HCT116 (cell line): ENCODE data around the gene RNF10. TPM values are rescaled to one million over a fixed set of nuclear protein-coding genes. Genes with fewer than 3 reads are reported as not detected.

Experiments used
- ATAC-seq: fragments of 200-7000 bp; cut with Tn5 transposase; 2 replicates; pipeline ENCODE4 v1.9.1; 2020; ENCODE audit warnings: mild to moderate bottlenecking, moderate library complexity
- BruUV-seq: library from RNA; stranded (reverse); fragments of 400-500 nt; replicated peaks from 2 replicates; lab custom pipeline; 2021; lab: Mats Ljungman, UMichigan
- CTCF ChIA-PET: fragments of 300-600 bp; sonication (Branson Sonifier 250); formaldehyde crosslinking; loops from one replicate; lab custom pipeline; 2021; ENCODE audit warnings: antibody characterized with exemption; lab: Charles Lee
- POLR2A ChIA-PET: fragments of 300-600, 350-600 bp; sonication (Branson Sonifier 250); formaldehyde crosslinking; loops from one replicate; lab custom pipeline; 2021; ENCODE audit warnings: antibody characterized with exemption; lab: Charles Lee
- RAD21 ChIA-PET, 2 experiments: fragments of 300-600 bp; sonication (Branson Sonifier 250); formaldehyde crosslinking; loops; one replicate each; lab custom pipeline; 2023; ENCODE audit warnings: low total read pairs in 2 of 2; ENCODE audit not compliant: uncharacterized antibody in 2 of 2, unreplicated experiment in 2 of 2, low non-redundant PET in 1 of 2; lab: Charles Lee
- DNase-seq: peaks from one replicate; pipeline ENCODE4 v3.0.0-alpha.2; 2010; ENCODE audit warnings: low read depth, low spot score
- H2AFZ ChIP-seq: fragments of 200-600 bp; shearing (Covaris generic), sonication (generic); 2 replicates; pipeline ENCODE4 v1.6.1; 2017; ENCODE audit warnings: low read depth, mixed run types, mixed read lengths, antibody characterized with exemption, low read length; ENCODE audit not compliant: poor library complexity, severe bottlenecking
- H3K27ac ChIP-seq: 2 replicates; pipeline ENCODE4 v1.5.1; 2012; ENCODE audit warnings: low read depth, low read length
- H3K27me3 ChIP-seq: fragments of 200-600 bp; sonication (generic); 2 replicates; pipeline ENCODE4 v1.6.1; 2016; ENCODE audit warnings: mixed run types, low read length, mixed read lengths; ENCODE audit not compliant: insufficient read depth
- H3K36me3 ChIP-seq, 2 experiments: fragments of 200-500 bp in 1 of 2; fragments of 200-600 bp in 1 of 2; sonication (Bioruptor generic) in 1 of 2; sonication (generic) in 1 of 2; 2 replicates each; pipeline versions ENCODE4 v1.5.1 to v1.6.1; 2014 to 2016; ENCODE audit warnings: low read length in 2 of 2, inconsistent platforms in 1 of 2, mixed read lengths in 1 of 2, mixed run types in 1 of 2; ENCODE audit not compliant: insufficient read depth in 2 of 2, control insufficient read depth in 1 of 2
- H3K4me1 ChIP-seq, 2 experiments: fragments of 200-600 bp in 1 of 2; sonication (generic) in 1 of 2; 2 replicates each; pipeline versions ENCODE4 v1.5.1 to v1.6.1; 2012 to 2017; ENCODE audit warnings: low read length in 2 of 2, inconsistent platforms in 1 of 2, mild to moderate bottlenecking in 1 of 2, mixed read lengths in 1 of 2, mixed run types in 1 of 2, moderate library complexity in 1 of 2; ENCODE audit not compliant: insufficient read depth in 2 of 2, control insufficient read depth in 1 of 2
- H3K4me2 ChIP-seq: fragments of 200-600 bp; sonication (generic); 2 replicates; pipeline ENCODE4 v1.6.1; 2017; ENCODE audit warnings: mixed run types, low read length, mixed read lengths
- H3K4me3 ChIP-seq, 2 experiments: fragments of 200-600 bp in 1 of 2; sonication (generic) in 1 of 2; replicated peaks in 1 of 2; 2 replicates each; pipeline ENCODE4 v1.5.1; 2011 to 2016; ENCODE audit warnings: low read length in 2 of 2, control low read depth in 1 of 2, low read depth in 1 of 2, mild to moderate bottlenecking in 1 of 2, mixed read lengths in 1 of 2, mixed run types in 1 of 2
- H3K79me2 ChIP-seq: fragments of 200-600 bp; sonication (generic); 2 replicates; pipeline ENCODE4 v1.6.1; 2017; ENCODE audit warnings: mild to moderate bottlenecking, mixed run types, low read length, moderate library complexity, mixed read lengths; ENCODE audit not compliant: insufficient read depth
- H3K9ac ChIP-seq: fragments of 200-600 bp; sonication (generic); 2 replicates; pipeline ENCODE4 v1.6.1; 2016; ENCODE audit warnings: low read length, mixed read lengths
- H3K9me2 ChIP-seq: fragments of 200-600 bp; sonication (generic), shearing (Covaris generic); 2 replicates; pipeline ENCODE4 v1.6.1; 2017; ENCODE audit warnings: mixed run types, mild to moderate bottlenecking, moderate library complexity; ENCODE audit not compliant: insufficient read depth
- H3K9me3 ChIP-seq, 2 experiments: fragments of 200-500 bp in 1 of 2; fragments of 200-600 bp in 1 of 2; sonication (Bioruptor generic) in 1 of 2; sonication (generic) in 1 of 2; 2 replicates each; pipeline ENCODE4 v1.6.1; 2014 to 2017; ENCODE audit warnings: low read length in 2 of 2, mixed read lengths in 2 of 2, inconsistent platforms in 1 of 2, low read depth in 1 of 2, mild to moderate bottlenecking in 1 of 2, mixed run types in 1 of 2, moderate library complexity in 1 of 2; ENCODE audit not compliant: control insufficient read depth in 1 of 2, insufficient read depth in 1 of 2
- H4K20me1 ChIP-seq: fragments of 200-600 bp; sonication (generic), shearing (Covaris generic); 2 replicates; pipeline ENCODE4 v1.6.1; 2017; ENCODE audit warnings: mixed run types, mild to moderate bottlenecking, moderate library complexity; ENCODE audit not compliant: insufficient read depth
- CBX3 ChIP-seq: IDR thresholded peaks from 2 replicates; pipeline ENCODE4 v1.6.1; 2012; ENCODE audit warnings: low read depth
- CEBPB ChIP-seq: IDR thresholded peaks from 2 replicates; pipeline ENCODE4 v1.6.1; 2012; ENCODE audit warnings: low read depth
- CTCF ChIP-seq, 3 experiments: fragments of 200-600 bp in 1 of 3; sonication (generic) in 1 of 3; IDR thresholded peaks in 2 of 3; conservative IDR thresholded peaks in 1 of 3; 2 replicates each; pipeline ENCODE4 v1.5.1; 2012 to 2017; ENCODE audit warnings: low read depth in 2 of 3, low read length in 2 of 3, antibody characterized with exemption in 1 of 3, borderline replicate concordance in 1 of 3, control low read depth in 1 of 3, mild to moderate bottlenecking in 1 of 3, mixed read lengths in 1 of 3, mixed run types in 1 of 3, moderate library complexity in 1 of 3; ENCODE audit not compliant: insufficient read depth in 1 of 3
- EGR1 ChIP-seq: IDR thresholded peaks from 2 replicates; pipeline ENCODE4 v1.6.1; 2012; ENCODE audit warnings: low read depth
- EZH2phosphoT487 ChIP-seq: fragments of 200-600 bp; IDR thresholded peaks from 2 replicates; pipeline ENCODE4 v1.6.1; 2018; ENCODE audit warnings: antibody characterized with exemption, borderline replicate concordance
- FOSL1 ChIP-seq: IDR thresholded peaks from 2 replicates; pipeline ENCODE4 v1.6.1; 2012; ENCODE audit warnings: low read depth
- JUND ChIP-seq: IDR thresholded peaks from 2 replicates; pipeline ENCODE4 v1.6.1; 2012
- POLR2A ChIP-seq: IDR thresholded peaks from 2 replicates; pipeline ENCODE4 v1.7.0; 2011; ENCODE audit warnings: borderline replicate concordance; ENCODE audit not compliant: insufficient read depth, insufficient read length; ENCODE audit errors: extremely low read depth
- RAD21 ChIP-seq: IDR thresholded peaks from 2 replicates; pipeline ENCODE4 v1.6.1; 2012; ENCODE audit warnings: low read depth, mild to moderate bottlenecking
- REST ChIP-seq: IDR thresholded peaks from 2 replicates; pipeline ENCODE4 v1.6.1; 2012; ENCODE audit warnings: low read depth
- SIN3A ChIP-seq: IDR thresholded peaks from 2 replicates; pipeline ENCODE4 v1.6.1; 2012; ENCODE audit warnings: low read depth
- SP1 ChIP-seq: IDR thresholded peaks from 2 replicates; pipeline ENCODE4 v1.6.1; 2012; ENCODE audit warnings: low read depth
- SRF ChIP-seq: IDR thresholded peaks from 2 replicates; pipeline ENCODE4 v1.6.1; 2012; ENCODE audit warnings: low read depth
- ZFX ChIP-seq: fragments of 450-650 bp; IDR thresholded peaks from 2 replicates; pipeline ENCODE4 v1.6.1; 2017
- intact Hi-C: fragments of 100-400 bp; cut with micrococcal nuclease; formaldehyde crosslinking; loops from 2 replicates; pipeline ENCODE4 v1.10.0; 2022
- total RNA-seq: library from RNA; stranded (reverse); gene quantifications from one replicate; pipeline ENCODE4 v1.2.1, GENCODE V29; 2021; ENCODE audit not compliant: unreplicated experiment
- TF ChIP-seq, protein P1 (sequence below): IDR thresholded peaks from 2 replicates; pipeline ENCODE4 v1.6.1; 2012
- TF ChIP-seq, protein P2 (sequence below): IDR thresholded peaks from 2 replicates; pipeline ENCODE4 v1.6.1; 2011; ENCODE audit warnings: mild to moderate bottlenecking, low read length, moderate library complexity; ENCODE audit not compliant: insufficient replicate concordance; ENCODE audit errors: extremely low read depth

RNF10 gene
- total RNA-seq, 1 experiment from 2014 or later, result 141 TPM

DNA sequence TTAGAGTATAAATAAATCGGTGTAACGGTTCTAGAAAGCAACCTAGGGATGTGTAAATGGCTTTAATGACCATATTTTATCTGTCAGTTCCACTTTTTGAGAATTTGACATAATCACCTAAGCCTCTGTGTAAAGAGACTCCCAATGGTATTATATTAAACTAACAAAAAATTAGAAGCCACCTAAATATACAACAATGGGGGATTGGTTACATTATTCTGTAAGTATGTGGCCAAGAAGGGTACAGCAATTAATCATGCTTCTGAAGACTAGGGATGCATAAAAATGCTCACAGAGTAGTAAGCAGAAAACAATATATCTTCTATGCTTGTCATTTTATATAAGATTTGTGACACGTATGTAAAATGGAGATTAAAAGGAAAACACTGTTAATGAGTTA lies 10.5 kb downstream of the RNF10 start:
- H3K4me2 ChIP-seq, result no peak overlapping the region
- H3K4me3 ChIP-seq, result no peak overlapping the region
- no peaks in the 10 kb centered on the region for H3K27me3 ChIP-seq
- peaks cover 27 to 32% of the 10 kb centered on the region in 2 experiments for H3K36me3 ChIP-seq
- CTCF ChIA-PET, result no interaction called here
- intact Hi-C loops, result no loop called here
- H3K4me1 ChIP-seq, result no peaks in the 10 kb centered on the region
- no peak overlapping the region for H2AFZ ChIP-seq
- no peaks in the 10 kb centered on the region for H3K9me3 ChIP-seq
- peaks cover 97% of the 10 kb centered on the region for H3K79me2 ChIP-seq
- TF ChIP-seq RAD21 (no peak), SRF (no peak), JUND (no peak)
- no peak for DNase-seq
- ATAC-seq, result no peak
- BruUV-seq, result no TSS peak
- POLR2A ChIA-PET, result no interaction called here
- no peak overlapping the region for H3K9ac ChIP-seq
- H3K27ac ChIP-seq, result no peak overlapping the region
- no peaks in the 10 kb centered on the region for H3K9me2 ChIP-seq
- peaks cover 3% of the 10 kb centered on the region; the same call in 1 of the 2 replicates for H4K20me1 ChIP-seq
- RAD21 ChIA-PET, result no interaction called here

DNA sequence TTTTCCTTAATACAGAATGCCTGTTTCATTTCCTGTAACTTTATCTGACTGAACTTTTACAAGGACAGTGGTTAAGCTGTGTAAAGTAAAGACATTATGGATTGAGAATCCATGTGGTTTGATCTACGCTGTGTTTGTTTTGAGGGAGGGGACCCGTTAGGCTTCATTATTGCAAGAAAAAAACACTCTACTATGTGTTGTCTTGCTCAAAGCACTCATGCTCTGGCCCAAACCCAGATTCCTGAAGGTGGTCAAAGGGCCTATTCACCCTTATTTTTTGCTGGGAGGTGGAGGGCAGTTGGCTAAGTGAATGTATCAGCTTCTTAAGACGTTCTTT lies 11.9 kb downstream of the RNF10 start:
- ChIA-PET POLR2A (no interaction called here), RAD21 (no interaction called here)
- TF ChIP-seq, protein P1, sequence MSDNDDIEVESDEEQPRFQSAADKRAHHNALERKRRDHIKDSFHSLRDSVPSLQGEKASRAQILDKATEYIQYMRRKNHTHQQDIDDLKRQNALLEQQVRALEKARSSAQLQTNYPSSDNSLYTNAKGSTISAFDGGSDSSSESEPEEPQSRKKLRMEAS, result no peak
- TF ChIP-seq, protein P2, sequence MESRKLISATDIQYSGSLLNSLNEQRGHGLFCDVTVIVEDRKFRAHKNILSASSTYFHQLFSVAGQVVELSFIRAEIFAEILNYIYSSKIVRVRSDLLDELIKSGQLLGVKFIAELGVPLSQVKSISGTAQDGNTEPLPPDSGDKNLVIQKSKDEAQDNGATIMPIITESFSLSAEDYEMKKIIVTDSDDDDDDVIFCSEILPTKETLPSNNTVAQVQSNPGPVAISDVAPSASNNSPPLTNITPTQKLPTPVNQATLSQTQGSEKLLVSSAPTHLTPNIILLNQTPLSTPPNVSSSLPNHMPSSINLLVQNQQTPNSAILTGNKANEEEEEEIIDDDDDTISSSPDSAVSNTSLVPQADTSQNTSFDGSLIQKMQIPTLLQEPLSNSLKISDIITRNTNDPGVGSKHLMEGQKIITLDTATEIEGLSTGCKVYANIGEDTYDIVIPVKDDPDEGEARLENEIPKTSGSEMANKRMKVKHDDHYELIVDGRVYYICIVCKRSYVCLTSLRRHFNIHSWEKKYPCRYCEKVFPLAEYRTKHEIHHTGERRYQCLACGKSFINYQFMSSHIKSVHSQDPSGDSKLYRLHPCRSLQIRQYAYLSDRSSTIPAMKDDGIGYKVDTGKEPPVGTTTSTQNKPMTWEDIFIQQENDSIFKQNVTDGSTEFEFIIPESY, result no peak
- TF ChIP-seq CBX3 (no peak), POLR2A (no peak), SIN3A (no peak), FOSL1 (no peak), REST (no peak), ZFX (no peak), EGR1 (no peak), RAD21 (no peak), EZH2phosphoT487 (no peak), CTCF (IDR thresholded peaks at IDR 0.05 in 2 of 3, conservative IDR thresholded peaks at IDR 0.05 in 1 of 3; ENCODE audit: borderline replicate concordance in 1 of 3, insufficient read depth in 1 of 3, low read depth in 2 of 3, low read length in 2 of 3) (no peak), CEBPB (no peak), SP1 (no peak)

More for the DNA sequence above, 11.9 kb downstream of the RNF10 start:
- no peaks in the 10 kb centered on the region for H3K9me2 ChIP-seq
- H3K27ac ChIP-seq, result no peak overlapping the region
- no peak for DNase-seq
- H3K4me3 ChIP-seq, result no peak overlapping the region
- ATAC-seq, result no peak
- no TSS peak for BruUV-seq
- CTCF ChIA-PET, result no interaction called here
- peaks cover 32 to 35% of the 10 kb centered on the region in 2 experiments for H3K36me3 ChIP-seq
- H3K27me3 ChIP-seq, result no peaks in the 10 kb centered on the region
- no peak overlapping the region for H3K9ac ChIP-seq
- H4K20me1 ChIP-seq, result peaks cover 3% of the 10 kb centered on the region; the same call in 1 of the 2 replicates
- no peak overlapping the region for H3K4me2 ChIP-seq
- H3K79me2 ChIP-seq, result peaks cover 91% of the 10 kb centered on the region
- no peaks in the 10 kb centered on the region for H3K9me3 ChIP-seq
- H3K4me1 ChIP-seq, result no peaks in the 10 kb centered on the region
- H2AFZ ChIP-seq, result no peak overlapping the region
- intact Hi-C loops, result no loop called here
